GM08714 (cell line): Measurements from ENCODE around the gene IGFBP5.

Source experiments
- H3K4me3 ChIP-seq: fragments of 200-500 bp; sonication (Bioruptor generic); 2 replicates; pipeline ENCODE4 v1.5.1; 2014; ENCODE audit warnings: mild to moderate bottlenecking, low read length, inconsistent platforms
- ZNF274 ChIP-seq: IDR thresholded peaks from 2 replicates; pipeline ENCODE4 v1.6.1; 2012; ENCODE audit warnings: mild to moderate bottlenecking, low read depth, low read length

Gene IGFBP5

GRCh38 chr2:216724190-216724589, 28.8 kb upstream of the IGFBP5 start:
- TF ChIP-seq ZNF274, result no peak
- no peak overlapping the region for H3K4me3 ChIP-seq

- no peak for TF ChIP-seq ZNF274
- no peak overlapping the region for H3K4me3 ChIP-seq
Observed at GRCh38 chr2:216721141-216721540, 25.8 kb upstream of the IGFBP5 start.

- no peak for TF ChIP-seq ZNF274
Observed at GRCh38 chr2:216720722-216721121, 25.4 kb upstream of the IGFBP5 start.

GRCh38 chr2:216717907-216718615, 22.7 kb upstream of the IGFBP5 start:
- TF ChIP-seq ZNF274, result no peak
- H3K4me3 ChIP-seq, result no peak overlapping the region

More at GRCh38 chr2:216720722-216721121, 25.4 kb upstream of the IGFBP5 start:
- H3K4me3 ChIP-seq, result no peak overlapping the region

- TF ChIP-seq ZNF274, result no peak
Observed at GRCh38 chr2:216717491-216717901, 22.1 kb upstream of the IGFBP5 start.

GRCh38 chr2:216716109-216716508, 20.8 kb upstream of the IGFBP5 start:
- H3K4me3 ChIP-seq, result no peak overlapping the region
- TF ChIP-seq ZNF274, result no peak

More at GRCh38 chr2:216717491-216717901, 22.1 kb upstream of the IGFBP5 start:
- H3K4me3 ChIP-seq, result no peak overlapping the region

GRCh38 chr2:216715402-216715974, 20.1 kb upstream of the IGFBP5 start:
- no peak overlapping the region for H3K4me3 ChIP-seq
- no peak for TF ChIP-seq ZNF274

GRCh38 chr2:216714376-216714775, 19.0 kb upstream of the IGFBP5 start:
- TF ChIP-seq ZNF274, result no peak
- no peak overlapping the region for H3K4me3 ChIP-seq

- TF ChIP-seq ZNF274, result no peak
- no peak overlapping the region for H3K4me3 ChIP-seq
Observed at GRCh38 chr2:216713691-216714336, 18.5 kb upstream of the IGFBP5 start.

- no peak for TF ChIP-seq ZNF274
- H3K4me3 ChIP-seq, result no peak overlapping the region
Observed at GRCh38 chr2:216711348-216711747, 16.0 kb upstream of the IGFBP5 start.

GRCh38 chr2:216710551-216711301, 15.4 kb upstream of the IGFBP5 start:
- TF ChIP-seq ZNF274, result no peak

GRCh38 chr2:216702756-216703155, 7.4 kb upstream of the IGFBP5 start:
- H3K4me3 ChIP-seq, result no peak overlapping the region
- no peak for TF ChIP-seq ZNF274

More at GRCh38 chr2:216710551-216711301, 15.4 kb upstream of the IGFBP5 start:
- no peak overlapping the region for H3K4me3 ChIP-seq

GRCh38 chr2:216701544-216701943, 6.2 kb upstream of the IGFBP5 start:
- no peak for TF ChIP-seq ZNF274
- no peak overlapping the region for H3K4me3 ChIP-seq

GRCh38 chr2:216700781-216701180, 5.4 kb upstream of the IGFBP5 start:
- no peak overlapping the region for H3K4me3 ChIP-seq
- TF ChIP-seq ZNF274, result no peak
